HG03354 (cell line): ENCODE measurements around the gene VTN.
"Not testable (repeated sequence)": the region's sequence is repeated elsewhere in the genome, so short reads cannot be mapped to it uniquely, and the experiment has no call there.

Source experiments
- ATAC-seq: cut with Tn5 transposase; IDR thresholded peaks from one replicate; pipeline ENCODE4 v1.9.1; 2021; ENCODE audit warnings: mild to moderate bottlenecking; ENCODE audit not compliant: unreplicated experiment, poor library complexity, severe bottlenecking

The VTN gene

DNA sequence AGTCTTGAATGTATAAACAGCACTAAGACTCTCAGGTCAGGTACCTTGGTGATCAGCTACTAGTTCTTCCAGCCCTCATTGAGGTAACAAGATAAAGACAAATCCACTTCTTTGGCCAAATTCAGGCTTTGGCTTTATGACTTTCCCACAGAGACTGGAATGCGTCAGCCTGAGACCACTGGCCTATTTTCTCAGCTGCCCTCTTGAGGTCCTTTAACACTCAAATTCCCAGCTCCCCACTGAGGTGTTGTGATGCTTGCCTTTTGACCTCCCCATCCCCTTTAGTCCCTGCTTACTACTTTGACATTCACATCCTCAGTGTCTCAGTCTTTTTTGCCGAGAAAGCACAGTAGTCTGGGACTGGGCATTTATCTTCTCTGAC, 23.9 kb downstream of the VTN start:
- ATAC-seq, result no peak

DNA sequence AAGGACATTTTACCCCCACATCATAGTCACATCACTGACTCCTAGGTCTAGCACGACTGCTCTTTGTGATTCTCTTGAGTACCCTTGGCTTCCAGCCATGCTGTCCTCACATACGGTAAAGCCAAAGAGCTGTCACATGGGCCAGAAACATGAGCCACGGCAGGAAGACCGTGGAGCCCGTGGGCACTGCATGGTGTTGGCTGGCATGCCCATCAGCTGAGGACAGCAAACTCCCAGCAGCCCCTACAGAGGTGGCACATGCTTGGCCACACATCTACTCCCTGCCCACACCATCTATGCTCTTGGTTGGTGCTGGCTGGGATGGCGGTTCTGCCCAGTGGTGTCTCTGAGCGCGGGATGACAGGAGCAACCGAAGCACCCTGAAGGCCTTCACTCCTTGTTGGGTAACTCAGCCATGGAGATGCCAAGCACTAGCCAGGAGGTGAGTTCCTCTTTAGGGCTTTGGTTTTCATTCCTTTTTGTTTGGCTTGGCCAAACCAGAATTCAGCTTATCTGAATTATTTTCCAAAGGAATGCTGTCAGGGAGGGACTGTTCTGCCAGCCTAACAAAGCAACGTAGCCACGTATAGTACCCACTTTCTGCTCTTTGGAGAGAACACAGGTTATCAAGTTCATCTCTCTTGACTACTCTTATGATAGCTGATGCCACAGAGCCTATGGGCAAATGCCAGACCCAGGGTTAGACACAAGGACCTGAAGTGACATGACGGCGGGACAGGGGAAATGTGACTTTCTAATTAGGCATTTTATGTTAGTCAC, 24.5 kb downstream of the VTN start:
- no peak for ATAC-seq

DNA sequence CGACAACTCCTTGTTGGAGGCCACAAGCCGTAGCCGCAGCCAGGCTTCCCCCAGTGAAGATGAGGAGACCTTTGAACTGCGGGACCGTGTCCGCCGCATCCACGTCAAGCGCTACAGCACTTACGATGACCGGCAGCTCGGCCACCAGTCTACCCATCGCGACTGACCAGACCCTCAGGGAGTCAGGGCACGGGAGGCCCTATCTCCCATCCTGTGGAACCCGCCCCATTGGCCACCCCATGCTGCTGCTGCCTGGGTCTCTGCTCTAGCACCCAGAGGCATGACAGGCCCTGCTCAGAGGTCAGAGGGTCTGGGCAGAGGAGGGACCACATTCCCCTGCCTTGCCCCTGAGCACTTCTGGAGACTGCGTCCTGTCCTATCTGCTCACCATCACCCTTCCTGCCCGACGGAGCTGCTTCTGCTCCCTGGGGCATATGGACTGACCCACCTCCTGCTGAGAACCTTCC, 25.6 kb downstream of the VTN start:
- ATAC-seq, result no peak

DNA sequence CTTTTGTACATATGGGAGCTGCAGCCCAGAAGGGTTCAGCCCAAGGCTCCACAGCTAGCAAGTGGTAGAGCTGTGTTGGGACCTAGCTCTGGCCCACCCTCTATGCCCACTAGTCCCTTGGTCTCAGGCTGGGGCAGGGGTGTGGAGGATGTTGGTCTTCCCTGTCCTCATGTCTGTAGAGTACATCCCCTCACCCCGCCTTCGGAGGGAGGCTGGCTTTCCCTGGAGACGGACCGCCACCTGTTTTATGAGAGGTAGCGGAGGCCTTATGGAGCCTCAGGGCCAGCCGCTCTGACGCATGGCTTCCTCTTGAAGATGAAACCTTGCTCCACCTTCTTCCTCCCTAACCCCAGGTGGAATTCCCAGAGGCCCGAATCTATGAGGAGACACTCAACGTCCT, 26.1 kb downstream of the VTN start:
- ATAC-seq, result no peak

DNA sequence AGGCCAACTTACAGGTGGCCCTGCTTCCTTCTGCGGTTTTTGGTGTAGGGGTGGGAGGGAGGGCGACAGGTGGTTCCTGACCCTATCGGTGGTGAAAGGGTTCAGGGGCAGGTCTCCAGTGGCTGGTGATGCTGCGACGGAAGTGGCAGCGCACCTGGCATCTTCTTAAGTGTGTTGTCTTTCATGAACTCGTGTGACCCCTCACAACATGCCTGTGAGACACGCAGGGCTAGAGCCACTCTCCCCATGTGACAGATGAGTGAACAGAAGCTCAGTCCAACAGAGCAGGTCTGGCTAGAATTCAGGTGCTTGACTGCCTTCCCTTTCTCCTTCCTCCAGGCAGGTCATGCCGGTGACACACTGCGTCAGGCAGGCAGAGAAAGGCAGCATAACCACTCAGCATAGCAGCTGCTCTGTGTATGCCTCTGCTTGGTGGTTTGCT, 26.6 kb downstream of the VTN start:
- ATAC-seq, result no peak

DNA sequence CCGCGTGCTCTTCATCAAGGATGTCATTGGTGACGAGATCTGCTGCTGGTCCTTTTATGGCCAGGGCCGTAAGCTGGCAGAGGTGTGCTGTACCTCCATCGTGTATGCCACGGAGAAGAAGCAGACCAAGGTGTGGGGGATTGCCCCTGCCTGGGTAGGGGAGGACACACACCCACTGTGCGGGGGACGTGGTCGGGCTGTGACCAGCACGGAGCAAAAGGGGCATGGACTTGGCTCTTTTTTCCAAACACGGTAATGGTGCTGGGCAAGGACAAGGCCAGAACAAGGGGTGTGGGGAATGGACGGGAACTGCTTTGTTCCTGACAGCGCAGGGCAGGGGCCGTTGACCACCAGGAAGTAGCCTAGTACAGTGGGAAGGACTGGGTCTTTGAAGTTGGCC, 27.8 kb downstream of the VTN start:
- ATAC-seq, result no peak

DNA sequence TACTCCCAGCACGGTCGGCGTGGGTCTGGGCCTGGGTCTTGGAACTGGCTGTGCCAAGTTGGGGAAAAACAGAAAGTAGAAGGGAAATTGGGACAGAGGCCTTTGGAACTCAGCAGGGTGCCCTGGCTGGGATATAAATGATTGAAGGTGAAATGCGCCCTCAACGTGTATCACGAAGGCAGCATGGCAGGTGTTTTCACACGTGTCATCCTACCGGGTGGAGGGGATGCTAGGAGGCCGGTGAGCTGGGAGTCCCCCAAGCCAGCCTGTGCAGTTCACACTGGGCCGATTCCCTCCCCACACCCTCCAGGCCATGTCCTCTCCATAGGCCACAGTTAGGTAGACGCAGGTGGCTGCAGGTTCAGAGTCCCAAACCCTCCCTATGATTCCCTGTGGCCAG, 28.6 kb downstream of the VTN start:
- no peak for ATAC-seq

DNA sequence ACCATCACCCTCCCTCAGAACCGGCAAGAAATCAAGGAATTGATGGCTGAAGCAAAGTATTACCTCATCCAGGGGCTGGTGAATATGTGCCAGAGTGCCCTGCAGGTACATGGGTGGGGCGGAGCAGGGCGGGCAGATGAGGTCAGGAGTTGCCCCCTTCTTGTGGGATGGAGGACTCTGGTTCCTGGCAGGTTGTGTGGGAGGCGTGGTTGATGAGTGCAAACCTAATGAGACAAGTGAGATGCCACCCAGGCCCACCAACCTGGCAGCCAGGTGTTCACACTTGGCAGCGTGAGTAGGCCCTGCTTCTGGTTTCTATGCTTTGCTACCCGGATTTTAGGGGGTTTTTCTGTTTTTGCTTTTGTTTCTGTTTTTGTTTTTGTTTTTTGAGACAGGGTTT, 29.7 kb downstream of the VTN start:
- no peak for ATAC-seq

DNA sequence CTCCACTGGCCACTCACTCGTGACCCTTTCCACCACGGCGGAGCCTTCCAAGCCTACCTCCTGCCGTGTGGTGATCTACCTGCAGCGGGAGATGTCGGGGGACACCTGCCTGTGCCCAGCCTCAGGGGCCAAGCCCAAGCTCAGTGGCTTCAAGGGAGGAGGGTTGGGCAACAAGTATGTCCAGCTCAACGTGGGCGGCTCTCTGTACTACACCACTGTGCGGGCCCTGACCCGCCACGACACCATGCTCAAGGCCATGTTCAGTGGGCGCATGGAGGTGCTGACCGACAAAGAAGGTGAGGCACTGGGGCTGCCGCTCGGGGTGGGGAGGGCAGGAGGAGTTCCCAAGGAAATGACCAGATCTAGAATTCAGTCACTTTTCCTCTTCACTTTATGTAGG, 30.7 kb downstream of the VTN start:
- ATAC-seq, result no peak

DNA sequence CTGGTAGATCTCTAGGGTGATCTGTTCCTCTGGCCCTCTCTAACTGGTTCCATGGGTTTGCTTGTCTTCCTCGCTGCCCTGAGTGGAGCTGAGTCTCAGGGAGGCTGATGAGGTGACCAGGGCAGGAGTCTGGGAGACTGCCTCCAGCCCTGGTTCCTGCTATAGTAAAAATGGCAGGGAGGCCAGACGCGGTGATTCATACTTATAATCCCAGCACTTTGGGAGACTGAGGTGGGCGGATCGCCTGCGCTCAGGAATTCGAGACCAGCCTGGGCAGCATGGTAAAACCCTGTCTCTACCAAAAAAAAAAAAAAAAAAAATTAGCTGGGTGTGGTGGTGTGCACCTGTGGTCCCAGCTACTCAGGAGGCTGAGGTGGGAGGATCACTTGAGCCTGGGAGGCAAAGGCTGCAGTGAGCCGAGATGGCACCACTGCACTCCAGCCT, 31.3 kb downstream of the VTN start:
- not testable (repeated sequence) for ATAC-seq

DNA sequence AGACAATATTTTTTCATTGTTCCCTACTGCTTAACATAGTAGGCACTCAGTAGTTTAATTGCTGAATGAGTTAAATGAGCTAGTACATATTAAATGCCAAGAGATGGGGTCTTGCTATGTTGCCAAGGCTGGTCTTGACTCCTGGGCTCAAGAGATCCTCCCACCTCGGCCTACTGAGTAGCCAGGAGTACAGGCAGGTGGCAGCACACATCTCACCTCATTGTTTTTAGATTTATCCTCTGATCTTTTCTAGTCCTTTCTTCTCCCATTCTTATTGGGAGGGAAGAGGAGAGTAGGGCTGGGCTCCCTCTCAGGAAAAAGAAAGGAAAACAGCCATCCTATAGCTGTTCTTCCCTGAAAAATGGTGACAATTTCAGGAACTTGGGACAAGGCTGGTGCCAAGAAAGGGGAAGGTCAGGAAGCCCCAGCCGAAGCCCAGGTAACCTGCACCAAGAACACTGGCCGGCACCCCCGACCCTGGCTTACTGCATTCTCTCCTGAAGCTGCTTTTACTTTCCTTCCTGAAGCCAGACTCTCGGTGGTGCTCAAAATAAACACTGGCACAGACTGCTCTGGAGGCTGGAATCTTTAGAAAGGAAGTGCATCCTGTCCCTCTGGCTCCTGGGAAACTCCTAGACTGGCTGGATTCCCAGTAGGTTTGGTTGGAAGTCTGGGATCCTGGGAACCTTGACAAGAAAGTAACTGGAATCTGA, 31.9 kb downstream of the VTN start:
- no peak for ATAC-seq

DNA sequence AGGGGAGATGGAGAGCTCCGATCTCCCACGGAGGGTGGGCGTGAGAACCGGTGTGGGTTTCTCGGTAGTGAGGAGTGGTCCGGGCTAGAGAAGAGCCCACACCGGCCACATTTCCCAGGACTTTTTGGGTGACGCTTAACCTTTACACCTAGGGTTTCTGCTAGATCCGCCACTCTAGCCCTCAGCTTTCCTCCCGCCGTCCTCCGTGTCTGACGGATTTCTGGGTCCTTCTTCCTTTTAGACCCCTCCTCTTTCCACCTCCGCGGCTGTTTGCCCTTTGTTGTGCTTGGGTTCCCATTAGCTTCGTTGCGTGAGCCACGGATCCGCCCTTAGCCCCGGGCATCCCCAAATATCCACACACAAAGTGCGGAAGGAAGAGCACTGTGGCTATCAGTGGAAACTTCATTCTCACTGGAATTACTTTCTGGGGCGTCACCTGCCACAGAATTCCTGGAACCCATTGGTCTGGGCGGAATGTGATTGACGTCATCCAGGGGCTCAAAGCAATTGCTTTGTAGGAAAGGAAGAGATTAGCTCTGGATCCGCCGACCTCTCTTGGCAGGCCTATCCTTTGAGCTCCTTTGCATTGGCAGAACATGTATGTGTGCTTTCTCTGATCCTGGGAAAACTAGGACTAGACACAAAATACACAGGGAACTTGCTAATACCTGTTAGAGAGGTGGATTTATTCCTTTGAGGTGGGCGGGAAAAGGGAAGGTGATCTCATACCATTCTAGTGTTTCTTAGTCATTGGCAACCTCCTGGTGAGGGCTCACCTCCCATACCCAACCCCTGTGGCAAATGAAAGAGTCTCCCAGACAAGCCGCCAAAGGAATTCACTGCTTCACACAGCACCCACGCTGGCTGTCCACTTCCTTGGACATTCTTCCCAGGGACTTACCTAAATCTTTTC, 33.9 kb downstream of the VTN start:
- no peak for ATAC-seq

DNA sequence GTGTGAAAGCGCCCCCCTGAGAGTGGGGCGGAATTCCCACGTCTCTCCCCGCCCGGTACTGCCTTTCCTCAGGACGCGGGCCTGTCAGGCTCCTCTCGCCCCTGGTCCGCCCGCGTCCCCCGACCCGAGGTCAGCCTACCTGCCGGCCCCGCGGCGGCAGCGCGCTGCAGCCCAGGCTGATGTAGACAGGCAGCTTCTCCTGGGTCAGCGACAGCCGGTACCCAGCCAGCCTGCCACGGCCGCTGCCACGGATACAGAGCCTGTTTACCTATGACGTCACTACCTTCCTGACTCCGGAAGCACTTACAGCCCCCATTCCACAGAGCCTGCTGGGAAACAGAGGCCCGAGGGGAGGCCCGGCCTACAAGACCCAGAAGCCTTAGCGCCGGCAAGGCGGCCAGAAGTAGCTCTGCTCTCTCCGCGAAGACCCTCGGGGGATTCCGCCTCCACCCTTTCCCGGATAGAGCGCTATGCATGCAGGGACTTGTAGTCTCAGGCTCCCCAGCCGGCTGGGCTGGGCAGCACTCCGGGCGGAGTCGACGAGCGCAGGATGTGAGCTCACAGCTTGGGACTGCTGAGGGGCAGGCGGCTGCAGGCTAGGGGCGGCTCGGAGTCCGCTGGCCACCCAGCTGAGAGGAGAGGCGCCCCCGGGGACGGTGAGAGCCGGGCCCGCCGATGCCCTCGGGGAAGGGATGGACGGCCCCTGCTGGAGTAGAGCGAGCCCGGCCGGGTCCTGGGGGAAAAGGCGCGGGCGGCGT, 34.7 kb downstream of the VTN start, which contains the start of the genes IFT20 and TNFAIP1:
Gene IFT20, minus strand, starts transcription at position 272 of the 758 bp plus-strand sequence. CDS start 3,487 bp downstream, outside the sequence.
Gene TNFAIP1, plus strand, starts transcription at position 561 of the 758 bp plus-strand sequence. CDS start 3,761 bp downstream, outside the sequence.
- ATAC-seq, result peak; percentile 97

DNA sequence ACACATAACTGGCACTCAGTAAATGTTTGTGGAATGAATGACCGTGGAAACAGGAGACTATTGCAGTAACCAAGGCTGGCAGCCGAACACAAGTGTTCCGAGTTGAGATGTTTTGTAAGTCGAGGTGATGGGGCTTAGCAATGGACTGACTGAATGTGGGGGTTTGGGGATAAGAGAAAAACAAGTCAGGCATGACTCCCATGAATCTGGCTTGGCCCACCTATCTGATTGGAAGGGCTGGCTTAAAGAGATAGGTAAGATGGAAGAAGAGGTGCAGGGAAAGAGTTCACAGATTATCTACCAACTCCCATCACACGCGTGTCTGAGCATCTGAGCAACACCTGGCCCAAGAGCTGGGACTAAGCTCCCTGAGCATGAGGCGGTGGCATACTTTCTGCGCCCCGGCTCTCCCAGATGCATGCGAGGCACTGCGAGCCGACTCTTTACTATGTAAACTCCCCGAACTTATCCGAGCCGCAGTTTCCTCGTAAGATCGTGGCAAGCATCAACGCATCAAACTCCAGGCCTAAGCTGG, 35.4 kb downstream of the VTN start:
- no peak for ATAC-seq

DNA sequence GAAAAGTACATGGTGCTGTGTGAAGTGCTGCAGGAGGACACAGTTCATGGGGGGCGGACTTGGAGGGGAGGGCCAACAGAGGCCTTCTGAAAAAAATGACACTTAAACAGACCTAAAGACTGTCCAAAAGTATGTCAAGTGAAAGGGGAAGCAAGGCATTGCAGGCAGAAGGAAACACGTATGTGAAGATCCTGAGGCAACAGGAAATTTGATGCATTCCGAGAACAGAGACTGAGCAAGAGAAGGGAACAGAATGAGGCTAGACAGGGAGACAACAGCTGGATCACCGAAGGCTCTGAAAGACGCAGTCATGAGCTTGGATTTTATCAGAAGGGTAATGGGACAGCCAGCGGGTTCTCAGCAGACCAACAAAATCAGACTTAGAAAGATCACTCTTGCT, 35.9 kb downstream of the VTN start:
- ATAC-seq, result no peak

DNA sequence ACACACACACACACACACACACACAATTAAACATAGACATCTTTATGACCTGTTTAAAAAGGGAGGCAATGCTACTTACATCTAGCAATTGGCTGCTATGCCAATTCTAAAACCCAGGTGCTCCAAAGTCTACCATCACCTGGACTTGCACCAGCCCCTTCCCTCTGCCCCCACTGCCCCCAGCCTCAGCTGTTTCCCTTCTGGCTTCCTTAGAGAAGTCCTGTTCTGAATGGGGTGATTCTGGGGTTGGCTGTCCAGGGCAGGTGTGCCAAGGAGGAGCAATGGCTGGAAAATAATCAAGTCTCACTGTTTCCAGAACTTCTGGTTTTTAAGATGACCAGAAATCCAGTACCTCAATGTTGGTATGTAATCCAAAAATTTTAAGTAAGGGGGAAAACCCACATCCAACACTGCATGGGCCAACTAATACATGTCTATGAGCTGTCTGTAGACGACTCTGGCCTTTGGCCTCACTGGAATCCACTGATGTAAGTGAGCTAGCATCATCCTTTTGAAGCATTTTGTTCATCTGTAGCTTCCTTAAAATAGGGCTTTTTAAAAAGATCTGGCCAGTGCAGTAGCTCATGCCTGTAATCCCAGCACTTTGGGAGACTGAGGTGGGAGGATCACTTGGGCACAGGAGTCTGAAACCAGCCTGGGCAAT, 36.9 kb downstream of the VTN start:
- ATAC-seq, result no peak

DNA sequence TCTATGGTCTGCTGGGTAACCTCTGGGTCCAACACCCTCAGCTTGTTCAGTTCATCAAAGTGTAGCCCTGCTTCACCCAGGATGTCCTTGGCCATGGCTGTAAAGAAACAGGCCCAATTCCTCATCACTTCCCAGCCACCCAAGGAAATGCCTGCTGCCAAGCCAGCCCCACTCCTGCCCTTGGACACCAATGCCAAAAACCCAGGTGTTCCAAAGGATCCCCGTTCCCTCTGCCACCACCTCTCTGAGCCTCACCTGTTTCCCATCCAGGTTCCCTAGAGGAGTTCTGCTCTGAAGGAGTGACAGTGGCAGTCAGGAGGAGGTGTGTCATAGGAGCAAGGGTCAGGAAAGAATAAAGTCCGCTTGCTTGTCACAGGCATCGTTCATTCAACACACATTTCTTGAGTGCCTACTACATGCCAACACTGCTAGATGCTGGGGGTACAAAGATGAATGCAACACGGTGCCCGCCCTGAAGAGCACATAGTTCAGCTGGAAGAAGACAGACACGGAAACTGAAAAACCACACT, 38.2 kb downstream of the VTN start:
- ATAC-seq, result no peak

DNA sequence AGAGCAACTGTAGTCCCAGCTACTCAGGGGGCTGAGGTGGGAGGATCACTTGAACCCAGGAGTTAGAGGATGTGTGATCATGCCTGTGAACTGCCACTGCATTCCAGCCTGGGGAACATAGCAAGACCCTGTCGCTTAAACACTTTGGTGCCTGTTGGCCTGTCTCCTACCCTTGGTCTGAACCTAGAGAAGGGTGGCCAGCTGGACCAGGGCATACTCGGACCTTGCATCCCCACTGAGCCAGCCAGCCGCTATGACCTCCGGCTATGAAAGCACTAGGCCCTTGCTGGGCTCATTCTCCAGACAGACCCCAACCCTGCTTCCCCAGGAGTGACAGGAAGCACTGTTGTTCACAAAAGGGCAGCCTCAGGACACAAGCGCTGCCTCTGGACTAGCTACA, 39.4 kb downstream of the VTN start:
- ATAC-seq, result no peak
